ENCODE measurements around the gene USP17L30. TPM values are rescaled to one million over a fixed set of nuclear protein-coding genes. Genes with fewer than 3 reads are reported as not detected.
"Not testable (repeated sequence)": the region's sequence is repeated elsewhere in the genome, so short reads cannot be mapped to it uniquely, and the experiment has no call there.

The USP17L30 gene
- total RNA-seq, result not detected

- not testable (repeated sequence) for H3K4me3 ChIP-seq (replicated peaks in 1 of 3)
Measured at GRCh38 chr4:9362829-9363228, at the start of gene USP17L30. TSS of gene USP17L30 (plus strand) at chr4:9363129. CDS start at chr4:9363129, 0 bp downstream.

GRCh38 chr4:9324191-9324590 is 38.7 kb upstream of the USP17L30 start:
- H3K27ac ChIP-seq; intact Hi-C loops (cut with DNase I): not testable (repeated sequence)

More at GRCh38 chr4:9362829-9363228, at the start of gene USP17L30:
- no CpG with 5 or more reads among the region's 15 CpGs for WGBS, 2 donors
- H3K27me3 ChIP-seq; H3K36me3 ChIP-seq; H3K4me1 ChIP-seq; DNase-seq; intact Hi-C loops (cut with DNase I); H3K27ac ChIP-seq; H3K9me3 ChIP-seq: not testable (repeated sequence)

GRCh38 chr4:9324865-9325264 is 38.1 kb upstream of the USP17L30 start, which contains the start of gene USP17L24:
TSS of gene USP17L24 (plus strand) at chr4:9325165. CDS start at chr4:9325165, 0 bp downstream.
- DNase-seq; H3K4me3 ChIP-seq (replicated peaks in 1 of 3); H3K4me1 ChIP-seq; intact Hi-C loops (cut with DNase I); H3K9me3 ChIP-seq; H3K27me3 ChIP-seq; H3K27ac ChIP-seq; H3K36me3 ChIP-seq: not testable (repeated sequence)
- WGBS, 2 donors, result no CpG with 5 or more reads among the region's 15 CpGs

More at GRCh38 chr4:9324191-9324590, 38.7 kb upstream of the USP17L30 start:
- not testable (repeated sequence) for H3K36me3 ChIP-seq; H3K9me3 ChIP-seq; H3K4me1 ChIP-seq; H3K4me3 ChIP-seq (replicated peaks in 1 of 3); DNase-seq; H3K27me3 ChIP-seq
- WGBS, 2 donors, result 89 to 93% methylated on average over 5 of the region's 13 CpGs

- H3K27ac ChIP-seq; H3K4me1 ChIP-seq; H3K4me3 ChIP-seq (replicated peaks in 1 of 3); intact Hi-C loops (cut with DNase I); H3K9me3 ChIP-seq; H3K36me3 ChIP-seq; DNase-seq; H3K27me3 ChIP-seq: not testable (repeated sequence)
- no CpG with 5 or more reads among the region's 15 CpGs for WGBS, 2 donors
Measured at GRCh38 chr4:9329611-9330010, 33.3 kb upstream of the USP17L30 start, which contains the start of gene USP17L25. TSS of gene USP17L25 (plus strand) at chr4:9329911. CDS start at chr4:9329911, 0 bp downstream.

GRCh38 chr4:9334358-9334757 is 28.6 kb upstream of the USP17L30 start, which contains the start of gene USP17L26:
TSS of gene USP17L26 (plus strand) at chr4:9334658. CDS start at chr4:9334658, 0 bp downstream.
- no CpG with 5 or more reads among the region's 15 CpGs for WGBS, 2 donors
- intact Hi-C loops (cut with DNase I); H3K36me3 ChIP-seq; H3K4me1 ChIP-seq; H3K9me3 ChIP-seq; DNase-seq; H3K4me3 ChIP-seq (replicated peaks in 1 of 3); H3K27ac ChIP-seq; H3K27me3 ChIP-seq: not testable (repeated sequence)

GRCh38 chr4:9339103-9339502 is 23.8 kb upstream of the USP17L30 start, which contains the start of gene USP17L5:
TSS of gene USP17L5 (plus strand) at chr4:9339403. CDS start at chr4:9339403, 0 bp downstream.
- H3K27me3 ChIP-seq; intact Hi-C loops (cut with DNase I); H3K36me3 ChIP-seq; H3K9me3 ChIP-seq; H3K27ac ChIP-seq; H3K4me3 ChIP-seq (replicated peaks in 1 of 3); H3K4me1 ChIP-seq; DNase-seq: not testable (repeated sequence)
- WGBS, 2 donors, result no CpG with 5 or more reads among the region's 15 CpGs

- intact Hi-C loops (cut with DNase I), result not testable (repeated sequence)
Measured at GRCh38 chr4:9343848-9344247, 19.1 kb upstream of the USP17L30 start, which contains the start of gene USP17L27. TSS of gene USP17L27 (plus strand) at chr4:9344148. CDS start at chr4:9344148, 0 bp downstream.

GRCh38 chr4:9348593-9348992 is 14.3 kb upstream of the USP17L30 start, which contains the start of gene USP17L28:
TSS of gene USP17L28 (plus strand) at chr4:9348893. CDS start at chr4:9348893, 0 bp downstream.
- H3K27me3 ChIP-seq; H3K36me3 ChIP-seq; H3K4me3 ChIP-seq (replicated peaks in 1 of 3); H3K27ac ChIP-seq; DNase-seq; H3K4me1 ChIP-seq; intact Hi-C loops (cut with DNase I); H3K9me3 ChIP-seq: not testable (repeated sequence)
- no CpG with 5 or more reads among the region's 15 CpGs for WGBS, 2 donors

More at GRCh38 chr4:9343848-9344247, 19.1 kb upstream of the USP17L30 start, which contains the start of gene USP17L27:
- H3K27me3 ChIP-seq; DNase-seq; H3K4me3 ChIP-seq (replicated peaks in 1 of 3); H3K9me3 ChIP-seq; H3K27ac ChIP-seq; H3K36me3 ChIP-seq; H3K4me1 ChIP-seq: not testable (repeated sequence)
- WGBS, 2 donors, result no CpG with 5 or more reads among the region's 15 CpGs

- H3K27ac ChIP-seq; H3K36me3 ChIP-seq; DNase-seq; H3K4me1 ChIP-seq; H3K9me3 ChIP-seq; H3K27me3 ChIP-seq; intact Hi-C loops (cut with DNase I); H3K4me3 ChIP-seq (replicated peaks in 1 of 3): not testable (repeated sequence)
- no CpG with 5 or more reads among the region's 18 CpGs for WGBS, 2 donors
Measured at GRCh38 chr4:9350866-9351265, 12.1 kb upstream of the USP17L30 start.

GRCh38 chr4:9353338-9353737 is 9.6 kb upstream of the USP17L30 start, which contains the start of gene USP17L29:
TSS of gene USP17L29 (plus strand) at chr4:9353638. CDS start at chr4:9353638, 0 bp downstream.
- H3K9me3 ChIP-seq; H3K27me3 ChIP-seq; H3K27ac ChIP-seq; intact Hi-C loops (cut with DNase I); H3K4me3 ChIP-seq (replicated peaks in 1 of 3); H3K36me3 ChIP-seq; H3K4me1 ChIP-seq; DNase-seq: not testable (repeated sequence)
- no CpG with 5 or more reads among the region's 15 CpGs for WGBS, 2 donors

GRCh38 chr4:9379881-9380280 is 17.0 kb downstream of the USP17L30 start:
- H3K27ac ChIP-seq; H3K36me3 ChIP-seq; H3K4me1 ChIP-seq; intact Hi-C loops (cut with DNase I); H3K9me3 ChIP-seq; H3K4me3 ChIP-seq (replicated peaks in 1 of 3); H3K27me3 ChIP-seq: not testable (repeated sequence)
- WGBS, 2 donors, result 13 to 42% methylated on average over 1 of the region's 1 CpG
- peak; percentile 60 to 66 for DNase-seq

Measured in thyroid gland (tissue), 4 donors.